Keratinocyte (primary cell): ENCODE results near the gene UBXN11. TPM values are rescaled to one million over a fixed set of nuclear protein-coding genes. Genes with fewer than 3 reads are reported as not detected.
A peak's percentile ranks its signal among the peaks of the same experiment; 100 is the strongest.

Experiments used
- DNase-seq: peaks from one replicate; pipeline ENCODE4 v3.0.0-alpha.2; 2011; ENCODE audit warnings: low read depth, missing footprints, low spot score
- FAIRE-seq: peaks from 2 replicates; lab custom pipeline; 2011; peaks lifted over from hg19 to GRCh38; lab: Jason Lieb, UNC
- H2AFZ ChIP-seq: 2 replicates; pipeline ENCODE4 v1.6.0; 2012; ENCODE audit warnings: low read length, control low read depth, inconsistent platforms; ENCODE audit not compliant: control insufficient read depth
- H3K27ac ChIP-seq: 2 replicates; pipeline ENCODE4 v1.5.1; 2011; ENCODE audit warnings: low read length; ENCODE audit not compliant: control insufficient read depth, insufficient read depth
- H3K27me3 ChIP-seq: 3 replicates; pipeline ENCODE4 v1.6.0; 2011; ENCODE audit warnings: low read length; ENCODE audit not compliant: control insufficient read depth, insufficient read depth; ENCODE audit errors: extremely low read depth
- H3K36me3 ChIP-seq, 2 experiments: 2 replicates in 1 of 2; 3 replicates in 1 of 2; pipeline ENCODE4 v1.5.1; 2011; ENCODE audit warnings: low read length in 2 of 2, mild to moderate bottlenecking in 1 of 2; ENCODE audit not compliant: control insufficient read depth in 2 of 2, insufficient read depth in 2 of 2; ENCODE audit errors: extremely low read depth in 1 of 2
- H3K4me1 ChIP-seq: 3 replicates; pipeline ENCODE4 v1.5.1; 2011; ENCODE audit warnings: low read length; ENCODE audit not compliant: control insufficient read depth, insufficient read depth; ENCODE audit errors: extremely low read depth
- H3K4me2 ChIP-seq: 3 replicates; pipeline ENCODE4 v1.6.0; 2011; ENCODE audit warnings: low read depth, low read length; ENCODE audit not compliant: control insufficient read depth, insufficient read depth; ENCODE audit errors: extremely low read depth
- H3K4me3 ChIP-seq, 3 experiments: fragments of 200-600 bp in 1 of 3; sonication (generic) in 1 of 3; 2 replicates in 2 of 3; 3 replicates in 1 of 3; pipeline ENCODE4 v1.5.1; 2011 to 2016; ENCODE audit warnings: low read length in 3 of 3, mild to moderate bottlenecking in 3 of 3, control low read depth in 2 of 3, inconsistent platforms in 1 of 3, low read depth in 1 of 3, mixed read lengths in 1 of 3, mixed run types in 1 of 3, moderate library complexity in 1 of 3; ENCODE audit not compliant: control insufficient read depth in 2 of 3, insufficient read depth in 2 of 3; ENCODE audit errors: extremely low read depth in 1 of 3
- H3K79me2 ChIP-seq: 2 replicates; pipeline ENCODE4 v1.6.0; 2012; ENCODE audit warnings: low read length; ENCODE audit not compliant: control insufficient read depth, insufficient read depth
- H3K9ac ChIP-seq: 3 replicates; pipeline ENCODE4 v1.6.0; 2011; ENCODE audit warnings: low read length; ENCODE audit not compliant: control insufficient read depth, insufficient read depth; ENCODE audit errors: extremely low read depth
- H3K9me1 ChIP-seq: 3 replicates; pipeline ENCODE4 v1.6.0; 2011; ENCODE audit warnings: low read length; ENCODE audit not compliant: control insufficient read depth, insufficient read depth; ENCODE audit errors: extremely low read depth
- H3K9me3 ChIP-seq: 2 replicates; pipeline ENCODE4 v1.5.1; 2012; ENCODE audit warnings: low read depth, low read length; ENCODE audit not compliant: control insufficient read depth
- H4K20me1 ChIP-seq: 3 replicates; pipeline ENCODE4 v1.6.0; 2011; ENCODE audit warnings: low read length; ENCODE audit not compliant: control insufficient read depth, insufficient read depth; ENCODE audit errors: extremely low read depth
- CTCF ChIP-seq, 3 experiments: IDR thresholded peaks in 1 of 3; conservative IDR thresholded peaks in 1 of 3; optimal IDR thresholded peaks in 1 of 3; 2 replicates in 2 of 3; 3 replicates in 1 of 3; pipeline versions ENCODE3 to v1.5.1; 2011; ENCODE audit warnings: low read length in 3 of 3, mild to moderate bottlenecking in 3 of 3, moderate library complexity in 2 of 3, control low read depth in 1 of 3, inconsistent platforms in 1 of 3; ENCODE audit not compliant: insufficient read depth in 2 of 3; ENCODE audit errors: extremely low read depth in 1 of 3
- EZH2 ChIP-seq: IDR thresholded peaks from one replicate; pipeline ENCODE4 v1.6.1; 2012; ENCODE audit warnings: inconsistent platforms, mild to moderate bottlenecking, low read length, moderate library complexity
- dilution Hi-C: fragments of 300-500 bp; cut with MboI; formaldehyde crosslinking; loops from one replicate; pipeline ENCODE4 v1.7.0; 2020; ENCODE audit warnings: low sequenced_read_pairs; ENCODE audit not compliant: extremely low pct_ligation_motif_present
- polyA plus RNA-seq, 5 experiments: library from polyadenylated mRNA; depleted of rRNA in 3 of 5; stranded (reverse) in 3 of 5; stranded (forward) in 1 of 5; unstranded in 1 of 5; fragments of >200 nt; gene quantifications; 1 replicate in 1 of 5; 2 replicates in 3 of 5; 3 replicates in 1 of 5; pipeline versions ENCODE4 v1.2.1 to v1.2.3, GENCODE V29; 2011 to 2012; ENCODE audit warnings: missing spikeins in 2 of 5, low read depth in 1 of 5, low replicate concordance in 1 of 5

Gene UBXN11
- polyA plus RNA-seq, 1 donor (not counting 4 experiments of a cell fraction or from before 2014, with no cell fraction given): 6.6 TPM

GRCh38 chr1:26288311-26288941, 18.0 kb downstream of the UBXN11 start:
- H3K4me1 ChIP-seq: peaks cover 24% of the 10 kb centered on the region
- no peaks in the 10 kb centered on the region for H3K9me1 ChIP-seq
- dilution Hi-C loops: no loop called here
- H2AFZ ChIP-seq: no peak overlapping the region
- no peak overlapping the region for H3K4me2 ChIP-seq
- no peaks in the 10 kb centered on the region for H3K27me3 ChIP-seq
- no peaks in the 10 kb centered on the region for H3K79me2 ChIP-seq
- no peaks in the 10 kb centered on the region for H3K9me3 ChIP-seq
- DNase-seq (no peak), FAIRE-seq (no peak)
- H3K4me3 ChIP-seq: no peak overlapping the region
- H3K27ac ChIP-seq: no peak overlapping the region
- H3K9ac ChIP-seq: no peak overlapping the region
- H3K36me3 ChIP-seq: peaks cover 4 to 8% of the 10 kb centered on the region in 2 experiments
- TF ChIP-seq CTCF (optimal IDR thresholded peaks at IDR 0.05 in 1 of 3, IDR thresholded peaks at IDR 0.05 in 1 of 3, conservative IDR thresholded peaks at IDR 0.05 in 1 of 3; ENCODE audit: extremely low read depth in 1 of 3, insufficient read depth in 2 of 3, low read length in 3 of 3) (peak in 1 of 3 experiments; percentile 32), EZH2 (no peak)
- peaks cover 4% of the 10 kb centered on the region for H4K20me1 ChIP-seq

GRCh38 chr1:26287811-26288210, 18.6 kb downstream of the UBXN11 start:
- Histone ChIP-seq H3K4me2 (no peak overlapping the region), H3K36me3 (peaks cover 6 to 11% of the 10 kb centered on the region in 2 experiments), H3K9ac (no peak overlapping the region), H3K27me3 (no peaks in the 10 kb centered on the region), H3K4me1 (peaks cover 29% of the 10 kb centered on the region), H3K9me1 (no peaks in the 10 kb centered on the region), H3K79me2 (no peaks in the 10 kb centered on the region), H3K4me3 (no peak overlapping the region), H4K20me1 (peaks cover 4% of the 10 kb centered on the region), H3K9me3 (no peaks in the 10 kb centered on the region), H3K27ac (no peak overlapping the region), H2AFZ (no peak overlapping the region)
- FAIRE-seq (no peak), DNase-seq (no peak)
- dilution Hi-C loops: no loop called here
- no peak for TF ChIP-seq CTCF (optimal IDR thresholded peaks at IDR 0.05 in 1 of 3, IDR thresholded peaks at IDR 0.05 in 1 of 3, conservative IDR thresholded peaks at IDR 0.05 in 1 of 3; ENCODE audit: extremely low read depth in 1 of 3, insufficient read depth in 2 of 3, low read length in 3 of 3)
- TF ChIP-seq EZH2: no peak
